IPS DF 4.7 (cell line): ENCODE data around the gene MYOM3.
"Not testable (repeated sequence)": the region's sequence is repeated elsewhere in the genome, so short reads cannot be mapped to it uniquely, and the experiment has no call there.

Experiments used
- DNase-seq: peaks from one replicate; pipeline ENCODE4 v3.0.0-alpha.2; 2013; ENCODE audit warnings: low spot score; ENCODE audit errors: extremely low read depth

The MYOM3 gene

DNA sequence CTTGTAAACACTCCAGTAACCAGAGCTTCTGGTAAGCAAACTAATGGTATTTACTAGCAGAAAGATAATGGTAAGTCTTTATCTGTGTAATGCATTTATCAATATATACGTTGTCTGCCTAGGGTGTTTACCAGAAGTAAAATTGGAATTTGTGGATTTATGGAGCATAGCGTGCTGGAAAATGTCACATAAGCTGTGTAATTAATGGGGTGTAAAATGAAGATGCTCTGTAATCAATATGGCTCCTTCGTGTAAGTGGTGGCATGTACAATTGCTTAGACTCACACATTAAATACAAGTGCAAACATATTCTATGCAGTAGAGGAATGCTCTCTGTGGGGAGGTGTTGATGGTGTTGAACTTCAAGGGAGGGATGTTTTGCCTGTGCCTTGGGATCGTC is 69.6 kb downstream of the MYOM3 start:
- DNase-seq = no peak

DNA sequence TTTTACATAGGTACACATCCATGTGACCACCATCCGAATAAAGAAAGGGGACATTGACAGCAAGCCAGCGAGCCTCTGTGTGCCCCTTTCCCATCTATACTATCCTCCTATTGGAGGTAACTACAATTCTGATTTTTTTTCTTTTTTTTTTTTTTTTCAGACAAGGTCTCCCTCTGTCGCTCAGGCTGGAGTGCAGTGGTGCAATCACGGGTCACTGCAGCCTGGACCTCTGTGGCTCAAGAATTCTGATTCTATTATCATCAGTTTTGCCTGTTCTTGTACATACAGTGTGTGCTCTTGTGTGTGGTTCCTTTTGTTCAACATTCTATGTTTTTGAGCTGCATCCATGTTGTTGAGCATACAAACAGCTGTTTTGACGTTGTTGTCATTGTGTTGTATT is 75.8 kb downstream of the MYOM3 start:
- no peak for DNase-seq

DNA sequence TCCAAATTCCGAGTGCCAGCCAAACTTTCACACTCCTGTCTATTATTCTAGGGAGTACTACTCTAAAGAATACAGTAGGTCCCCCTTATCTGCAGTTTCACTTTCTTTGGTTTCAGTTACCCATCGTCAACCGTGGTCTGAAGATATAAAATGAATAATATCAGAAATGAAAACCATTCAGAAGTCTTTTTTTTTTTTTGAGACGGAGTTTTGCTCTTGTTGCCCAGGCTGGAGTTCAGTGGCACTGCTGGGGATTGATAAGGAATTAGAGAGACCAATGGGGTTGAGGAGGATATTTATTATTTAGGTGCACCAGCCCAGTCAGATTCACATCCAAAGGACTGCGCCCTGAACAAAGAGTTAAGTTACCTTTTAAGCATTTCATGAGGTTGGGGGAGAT is 79.0 kb downstream of the MYOM3 start:
- DNase-seq = no peak

DNA sequence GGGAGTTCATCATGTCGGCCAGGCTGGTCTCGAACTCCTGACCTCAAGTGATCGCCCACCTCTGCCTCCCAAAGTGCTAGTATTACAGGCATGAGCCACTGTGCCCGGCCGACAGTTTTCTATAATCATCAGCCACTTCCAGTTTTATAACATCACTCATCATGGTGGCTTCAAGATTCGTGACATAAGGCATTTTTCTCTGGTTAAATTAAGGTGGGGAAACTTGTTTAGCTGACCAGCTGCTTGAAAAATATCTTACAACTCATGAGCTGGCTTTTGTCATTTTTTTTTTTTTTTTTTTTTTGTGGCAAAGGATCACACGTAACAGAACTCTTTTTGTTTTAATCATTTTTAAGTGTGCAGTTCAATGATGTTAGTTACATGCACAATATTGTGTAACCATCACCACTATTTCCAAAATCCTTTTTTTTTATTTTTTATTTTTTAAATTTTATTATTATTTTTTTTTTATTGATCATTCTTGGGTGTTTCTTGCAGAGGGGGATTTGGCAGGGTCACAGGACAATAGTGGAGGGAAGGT is 80.9 kb downstream of the MYOM3 start:
- not testable (repeated sequence) for DNase-seq

DNA sequence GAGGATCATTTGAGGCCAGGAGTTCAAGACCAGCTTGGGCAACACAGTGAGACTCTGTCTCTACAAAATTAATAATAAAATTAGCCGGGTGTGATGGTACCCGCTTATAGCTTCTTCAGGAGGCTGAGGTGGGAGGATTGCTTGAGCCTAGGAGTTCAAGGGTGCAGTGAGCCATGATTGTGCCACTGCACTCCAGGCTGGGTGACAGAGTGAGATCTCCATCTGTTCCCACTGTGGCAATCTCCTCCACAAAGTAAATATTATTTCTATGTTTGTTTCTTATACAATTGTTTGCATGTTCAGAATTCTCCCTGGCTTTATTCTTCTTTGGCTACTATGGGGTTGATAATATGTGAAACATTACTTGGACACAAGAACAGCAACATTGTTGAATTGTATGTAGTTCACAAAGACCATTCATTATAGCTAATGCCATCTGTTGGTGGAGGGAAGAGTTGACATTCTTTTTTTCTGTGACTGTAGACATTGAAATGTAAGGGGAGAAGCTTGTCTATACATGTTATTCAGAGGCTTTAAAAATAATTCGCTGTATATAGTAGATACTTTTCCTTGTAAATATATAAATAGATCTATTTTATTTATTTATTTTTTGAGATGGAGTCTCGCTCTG is 84.0 kb downstream of the MYOM3 start:
- DNase-seq = no peak

DNA sequence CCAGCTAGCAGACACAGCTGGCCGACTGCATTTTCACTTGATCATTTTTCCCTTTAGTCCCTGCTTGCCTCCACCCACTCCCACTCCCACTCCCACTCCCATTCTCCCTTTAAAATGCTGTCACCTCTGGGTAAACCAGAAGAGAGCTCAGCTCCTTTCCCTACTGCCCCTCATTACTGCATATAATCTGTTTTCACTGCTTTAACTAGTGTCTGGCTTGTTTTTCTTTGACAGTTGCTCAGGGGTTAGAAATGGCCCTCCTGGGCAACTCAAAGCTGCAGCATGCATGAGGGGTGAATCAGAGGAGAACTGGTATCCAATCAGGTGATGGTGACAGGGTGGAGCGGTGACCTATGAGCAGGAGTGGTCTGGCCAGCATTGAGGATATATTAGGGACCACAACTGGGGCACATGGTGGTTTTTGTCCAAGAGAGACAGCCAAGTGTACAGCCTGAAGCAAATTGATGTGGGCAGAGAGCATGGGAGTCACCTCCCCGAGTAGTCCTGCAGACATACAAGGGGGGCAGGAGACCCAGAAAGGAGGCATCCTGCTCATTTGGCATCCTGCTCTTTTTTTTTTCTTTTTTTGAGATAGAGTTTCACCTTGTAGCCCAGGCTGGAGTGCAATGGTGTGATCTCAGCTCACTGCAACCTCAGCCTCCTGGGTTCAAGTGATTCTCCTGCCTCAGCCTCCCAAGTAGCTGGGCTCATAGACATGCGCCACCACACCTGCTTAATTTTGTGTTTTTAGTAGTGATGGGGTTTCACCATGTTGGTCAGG is 89.2 kb downstream of the MYOM3 start:
- DNase-seq = no peak

DNA sequence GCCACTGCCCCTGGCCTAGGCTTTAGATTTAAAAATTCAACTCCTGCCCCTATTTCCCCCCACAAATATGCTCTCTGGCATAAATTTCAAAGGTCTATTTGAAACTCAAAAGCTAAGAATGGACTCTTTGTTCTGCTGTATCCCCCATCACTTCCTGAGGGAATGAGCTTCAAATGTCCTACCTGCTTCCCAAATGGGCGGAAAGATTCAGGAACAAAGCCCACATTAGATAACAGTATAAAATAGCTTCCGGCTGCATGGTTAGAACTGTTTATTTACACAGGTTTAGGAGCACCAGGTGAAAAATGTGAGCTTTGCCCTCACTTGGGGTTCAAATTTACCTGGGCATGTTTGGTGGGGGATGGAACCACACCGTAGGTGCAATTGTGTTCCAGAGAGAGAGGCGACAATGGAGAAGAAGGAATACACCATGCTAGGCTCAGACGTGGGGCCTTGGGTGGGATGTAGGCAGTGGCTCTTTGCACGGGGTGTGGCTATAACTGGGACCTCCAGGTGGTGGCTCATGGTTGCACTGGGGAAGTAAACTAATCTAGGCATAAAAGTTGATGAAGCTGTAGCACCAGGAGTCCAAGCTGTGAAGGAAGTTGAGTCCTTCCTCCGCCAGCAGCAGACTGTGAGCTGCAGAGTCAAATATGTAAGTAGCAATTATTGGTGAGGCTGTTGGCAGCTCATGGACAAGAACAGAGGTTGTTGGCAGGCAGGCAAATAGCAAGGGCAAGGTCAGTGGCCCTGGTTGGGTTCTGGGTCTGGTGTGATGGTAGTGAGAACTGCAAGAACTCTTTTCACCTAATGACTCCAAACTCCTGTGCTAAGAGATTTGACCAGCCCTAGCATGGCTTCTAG is 90.3 kb downstream of the MYOM3 start:
- no peak for DNase-seq

DNA sequence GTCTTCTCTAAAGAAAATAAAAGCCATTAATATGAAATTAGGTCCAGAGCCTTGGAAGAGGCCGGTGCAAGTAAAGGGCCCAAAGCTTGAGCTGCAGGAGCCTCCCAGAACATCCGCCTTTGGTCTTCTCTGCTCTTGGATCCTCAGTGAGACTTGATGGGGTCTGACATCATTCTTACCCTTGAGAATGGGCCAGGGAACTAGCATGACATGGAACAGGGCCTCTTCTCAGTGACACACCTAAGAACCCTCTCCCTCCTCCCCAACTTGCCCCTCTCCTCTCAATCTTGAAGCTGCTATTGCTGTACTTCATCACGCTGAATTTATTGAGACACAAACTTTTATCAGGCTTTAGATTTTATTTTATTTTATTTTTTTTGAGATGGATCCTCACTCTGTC is 91.5 kb downstream of the MYOM3 start:
- no peak for DNase-seq

DNA sequence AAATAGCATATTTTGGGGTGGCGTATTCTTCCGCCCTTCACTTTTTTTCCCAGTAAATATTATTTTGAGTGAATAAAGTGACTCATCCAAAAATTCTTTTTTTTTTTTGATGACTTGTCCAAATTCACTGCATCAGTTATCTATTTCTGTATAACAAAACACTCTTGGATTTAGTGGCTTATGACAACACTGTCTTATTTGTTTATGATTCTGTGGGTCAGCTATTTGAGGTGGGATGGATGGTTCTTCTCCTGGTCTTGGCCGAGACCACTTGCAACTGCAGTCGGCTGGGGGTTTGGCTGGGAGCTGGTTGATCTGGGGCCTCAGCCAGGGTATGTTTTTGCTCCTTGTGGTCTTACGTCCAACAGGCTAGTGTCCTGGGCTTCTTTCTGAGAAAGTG is 91.9 kb downstream of the MYOM3 start:
- no peak for DNase-seq

DNA sequence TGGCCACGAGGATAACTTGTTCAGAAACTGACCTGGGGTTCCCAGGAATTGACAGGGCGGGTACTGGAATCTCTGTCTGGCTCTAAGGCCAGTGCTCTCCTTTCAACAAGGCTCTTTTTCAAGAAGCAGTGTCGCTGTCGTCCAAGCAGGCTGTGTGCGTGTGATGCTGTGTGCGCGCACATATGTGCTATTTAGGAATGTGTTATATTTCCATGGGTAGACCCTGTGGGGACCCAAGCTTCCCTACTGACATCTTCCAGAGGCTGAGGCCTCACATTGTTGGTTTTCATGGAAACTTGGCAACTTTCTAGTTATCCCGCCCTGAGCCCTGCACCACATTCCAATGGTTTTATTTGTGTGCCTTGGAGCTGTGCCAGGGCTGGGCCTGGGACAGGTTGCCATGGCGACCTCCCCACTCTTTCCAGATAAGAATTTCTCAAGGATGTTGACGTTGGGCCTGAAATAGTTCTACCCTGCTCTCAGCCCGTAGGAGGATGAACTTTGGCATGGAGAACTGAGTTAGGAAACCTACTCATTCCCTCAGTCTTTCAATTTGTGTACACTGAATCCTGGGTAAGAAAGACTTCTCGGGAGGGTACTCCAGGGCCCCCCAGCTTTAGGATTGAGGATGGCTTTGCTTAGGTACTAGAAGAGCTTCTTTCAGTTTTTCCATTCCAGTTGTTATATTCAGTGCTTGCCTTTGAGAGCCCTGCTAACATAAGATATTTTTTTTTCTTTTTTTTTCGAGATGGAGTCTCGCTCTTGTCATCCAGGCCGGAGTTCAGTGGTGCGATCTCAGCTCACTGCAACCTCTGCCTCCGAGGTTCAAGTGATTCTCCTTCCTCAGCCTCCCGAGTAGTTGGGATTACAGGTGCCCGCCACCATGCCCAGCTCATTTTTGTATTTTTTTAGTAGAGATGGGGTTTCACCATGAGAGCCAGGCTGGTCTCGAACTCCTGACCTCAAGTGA is 93.0 kb downstream of the MYOM3 start:
- no peak for DNase-seq

DNA sequence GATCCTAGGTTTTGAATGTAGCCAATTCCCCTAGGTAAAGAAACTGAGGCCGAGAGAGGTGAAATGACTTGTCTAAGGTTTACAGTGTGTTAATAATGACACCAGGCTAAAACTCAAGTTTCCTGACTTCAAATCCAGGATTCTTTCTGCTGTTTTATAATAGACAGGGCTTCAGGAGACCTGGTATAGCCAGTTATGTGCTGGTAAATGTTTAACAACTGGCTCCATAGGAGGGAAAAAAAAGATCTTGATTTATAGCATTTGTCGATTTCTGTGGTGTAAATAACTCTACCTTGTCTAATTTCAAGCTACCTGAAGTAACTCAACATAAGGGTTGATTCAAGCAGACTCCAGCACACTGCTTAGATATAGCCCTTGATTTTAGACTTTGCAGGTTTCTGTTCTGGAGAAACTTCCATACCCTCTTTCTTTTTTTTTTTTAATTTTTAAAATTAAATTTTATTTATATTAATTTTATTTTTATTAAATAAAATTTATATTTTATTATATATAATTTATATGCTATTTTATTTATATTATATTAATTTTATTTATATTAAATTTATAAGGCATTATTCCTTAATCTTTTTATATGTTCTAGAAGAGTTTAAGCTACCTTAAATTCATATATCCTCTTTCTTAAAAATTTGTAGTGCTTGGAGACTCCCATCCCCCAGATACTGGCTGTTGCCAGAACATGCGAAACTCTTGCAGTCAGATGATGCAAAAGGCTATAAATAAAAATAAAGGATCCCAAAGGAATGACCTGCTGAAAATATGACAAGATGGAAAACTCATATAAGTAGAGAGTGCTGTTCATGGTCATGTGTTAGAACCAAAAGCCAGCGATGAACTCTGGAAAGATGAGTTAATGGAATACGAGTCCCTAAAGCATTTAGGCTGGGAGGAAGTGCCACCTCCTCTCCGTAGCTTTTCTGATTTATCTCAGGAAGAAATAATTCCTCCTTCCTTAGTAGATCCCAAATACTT is 96.4 kb downstream of the MYOM3 start:
- no peak for DNase-seq

DNA sequence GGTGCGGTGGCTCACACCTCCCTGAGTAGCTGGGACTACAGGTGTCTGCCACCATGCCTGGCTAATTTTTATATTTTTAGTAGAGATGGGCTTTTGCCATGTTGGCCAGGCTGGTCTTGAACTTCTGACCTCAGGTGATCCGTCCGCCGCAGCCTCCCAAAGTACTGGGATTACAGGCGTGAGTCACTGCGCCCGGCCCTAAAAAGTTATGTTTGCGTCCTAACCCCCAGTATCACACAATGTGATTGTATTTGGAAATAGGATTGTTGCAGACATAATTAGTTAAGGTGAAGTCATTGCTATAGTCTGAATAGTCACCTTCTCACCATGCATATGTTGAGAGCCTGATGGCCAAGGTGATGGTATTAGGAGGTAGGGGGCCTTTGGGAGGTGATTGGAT is 99.1 kb downstream of the MYOM3 start:
- DNase-seq = not testable (repeated sequence)

DNA sequence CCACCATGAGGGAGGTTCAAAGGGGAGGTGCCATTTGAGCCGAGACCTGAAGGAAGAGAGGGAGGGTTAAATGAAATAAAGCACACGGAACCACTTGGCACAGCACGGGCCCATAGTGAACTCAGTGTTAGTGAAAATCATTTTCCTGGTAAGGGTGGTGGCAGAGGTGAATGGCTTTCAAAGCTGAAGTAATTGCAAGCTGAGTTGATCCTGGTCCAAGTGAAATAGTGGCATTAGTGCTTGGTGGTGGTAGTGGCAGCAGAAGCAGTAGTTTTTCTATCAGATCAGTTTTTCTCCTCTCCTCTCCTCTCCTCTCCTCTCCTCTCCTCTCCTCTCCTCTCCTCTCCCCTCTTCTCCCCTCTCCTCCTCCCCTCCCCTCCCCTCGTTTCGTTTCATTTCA is 101.3 kb downstream of the MYOM3 start:
- DNase-seq = no peak

DNA sequence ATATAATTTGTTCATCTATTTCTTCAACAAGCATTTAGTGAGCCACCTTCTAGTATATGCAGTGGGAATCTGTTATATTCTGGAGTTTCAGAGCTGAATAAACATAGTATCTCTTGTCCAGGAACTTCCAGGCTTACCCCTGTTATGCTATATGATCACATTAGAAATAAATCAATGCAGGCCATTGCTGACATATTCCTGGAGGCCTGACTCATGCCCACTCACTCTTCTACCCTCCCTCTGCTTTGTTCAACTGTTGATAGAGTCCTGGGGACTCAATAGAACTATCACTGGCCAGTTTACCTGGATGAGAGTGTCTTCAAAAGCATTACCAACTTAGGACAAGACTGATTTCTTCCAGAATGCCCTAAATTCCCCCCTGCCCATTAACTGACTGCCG is 102.5 kb downstream of the MYOM3 start:
- no peak for DNase-seq

DNA sequence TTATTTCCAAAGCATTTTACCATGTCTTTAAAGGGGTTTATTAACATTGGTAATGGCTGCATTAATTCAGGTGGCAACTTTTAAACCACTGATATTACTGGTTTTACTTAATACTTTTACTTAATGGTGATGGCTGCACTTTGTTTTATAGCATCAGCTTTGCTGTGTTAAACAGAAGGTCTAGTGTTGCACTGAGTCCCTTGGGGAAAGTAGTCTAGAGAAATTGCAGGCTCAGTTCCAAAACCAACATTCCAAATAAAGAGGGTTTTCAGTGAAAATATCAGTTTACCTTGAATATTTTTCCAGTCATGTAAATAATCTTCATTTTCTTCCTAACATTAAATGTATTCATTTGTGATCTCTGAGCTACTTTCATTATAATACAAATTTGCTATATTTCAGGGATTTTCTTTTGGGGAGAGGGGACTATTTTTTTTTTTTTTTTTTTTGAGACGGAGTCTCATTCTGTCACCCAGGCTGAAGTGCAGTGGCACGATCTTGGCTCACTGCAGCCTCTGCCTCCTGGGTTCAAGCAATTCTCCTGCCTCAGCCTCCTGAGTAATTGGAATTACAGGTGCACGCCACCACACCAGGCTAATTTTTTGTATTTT is 103.3 kb downstream of the MYOM3 start:
- not testable (repeated sequence) for DNase-seq

DNA sequence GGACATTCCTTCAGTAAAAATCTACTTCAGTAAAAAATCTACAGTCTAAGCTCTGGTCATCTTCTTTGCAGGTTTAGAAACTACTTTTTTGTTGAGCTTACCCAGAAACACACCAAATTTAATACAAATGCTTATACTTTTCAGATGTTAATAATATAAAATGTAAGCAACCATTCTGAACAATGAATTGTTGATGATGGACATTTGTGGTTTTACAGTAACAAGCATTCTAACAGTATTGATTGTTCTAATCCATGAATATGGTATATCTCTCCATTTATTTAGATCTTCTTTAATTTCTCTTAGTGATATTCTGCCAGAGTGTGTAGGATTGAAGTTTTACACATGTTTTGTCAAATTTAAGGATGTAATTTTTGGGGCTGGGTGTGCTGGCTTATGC is 104.9 kb downstream of the MYOM3 start:
- DNase-seq = no peak
